Measurements from ENCODE around the gene GNAZ.
A peak's percentile ranks its signal among the peaks of the same experiment; 100 is the strongest.

The GNAZ gene

GRCh38 chr22:23071230-23072076, 1.1 kb downstream of the GNAZ start:
- DNase-seq (ENCODE audit: low read depth, low spot score) = no peak
- Histone ChIP-seq H3K36me3 (ENCODE audit: insufficient read depth, low read length) (no peaks in the 10 kb centered on the region), H3K27ac (no peak overlapping the region), H3K9ac (ENCODE audit: insufficient read length) (peak overlapping the region; percentile 68), H3K9me3 (ENCODE audit: low read depth, low read length) (no peaks in the 10 kb centered on the region), H3K4me3 (peak overlapping the region; percentile 86)
- no peak for TF ChIP-seq EZH2 (IDR thresholded peaks at IDR 0.05)
- TF ChIP-seq FOXP2 (optimal IDR thresholded peaks at IDR 0.05; ENCODE audit: control extremely low read depth, extremely low read length, insufficient read depth) = no peak
- no peak for TF ChIP-seq POLR2AphosphoS5 (IDR thresholded peaks at IDR 0.05; ENCODE audit: borderline replicate concordance, low read depth, low read length)

GRCh38 chr22:23072077-23072910, 2.0 kb downstream of the GNAZ start:
- Histone ChIP-seq H3K27ac (no peak overlapping the region), H3K36me3 (ENCODE audit: insufficient read depth, low read length) (no peaks in the 10 kb centered on the region), H3K9ac (ENCODE audit: insufficient read length) (no peak overlapping the region), H3K4me3 (no peak overlapping the region), H3K9me3 (ENCODE audit: low read depth, low read length) (no peaks in the 10 kb centered on the region)
- DNase-seq (ENCODE audit: low read depth, low spot score) = no peak
- TF ChIP-seq POLR2AphosphoS5 (IDR thresholded peaks at IDR 0.05; ENCODE audit: borderline replicate concordance, low read depth, low read length) (no peak), FOXP2 (optimal IDR thresholded peaks at IDR 0.05; ENCODE audit: control extremely low read depth, extremely low read length, insufficient read depth) (no peak), EZH2 (IDR thresholded peaks at IDR 0.05) (no peak)

GRCh38 chr22:23072911-23073491, 2.7 kb downstream of the GNAZ start:
- Histone ChIP-seq H3K4me3 (no peak overlapping the region), H3K9ac (ENCODE audit: insufficient read length) (no peak overlapping the region), H3K9me3 (ENCODE audit: low read depth, low read length) (no peaks in the 10 kb centered on the region), H3K36me3 (ENCODE audit: insufficient read depth, low read length) (no peaks in the 10 kb centered on the region), H3K27ac (no peak overlapping the region)
- TF ChIP-seq FOXP2 (optimal IDR thresholded peaks at IDR 0.05; ENCODE audit: control extremely low read depth, extremely low read length, insufficient read depth) (no peak), POLR2AphosphoS5 (IDR thresholded peaks at IDR 0.05; ENCODE audit: borderline replicate concordance, low read depth, low read length) (no peak), EZH2 (IDR thresholded peaks at IDR 0.05) (no peak)
- no peak for DNase-seq (ENCODE audit: low read depth, low spot score)

- no peak for TF ChIP-seq POLR2AphosphoS5 (IDR thresholded peaks at IDR 0.05; ENCODE audit: borderline replicate concordance, low read depth, low read length)
- no peak for TF ChIP-seq EZH2 (IDR thresholded peaks at IDR 0.05)
- TF ChIP-seq FOXP2 (optimal IDR thresholded peaks at IDR 0.05; ENCODE audit: control extremely low read depth, extremely low read length, insufficient read depth) = no peak
- no peak for DNase-seq (ENCODE audit: low read depth, low spot score)
- Histone ChIP-seq H3K4me3 (no peak overlapping the region), H3K27ac (no peak overlapping the region), H3K9me3 (ENCODE audit: low read depth, low read length) (no peaks in the 10 kb centered on the region), H3K9ac (ENCODE audit: insufficient read length) (no peak overlapping the region), H3K36me3 (ENCODE audit: insufficient read depth, low read length) (no peaks in the 10 kb centered on the region)
Observed at GRCh38 chr22:23073526-23074229, 3.4 kb downstream of the GNAZ start.

GRCh38 chr22:23074451-23074850, 4.1 kb downstream of the GNAZ start:
- Histone ChIP-seq H3K9me3 (ENCODE audit: low read depth, low read length) (no peaks in the 10 kb centered on the region), H3K4me3 (no peak overlapping the region), H3K36me3 (ENCODE audit: insufficient read depth, low read length) (no peaks in the 10 kb centered on the region), H3K9ac (ENCODE audit: insufficient read length) (no peak overlapping the region), H3K27ac (no peak overlapping the region)
- no peak for DNase-seq (ENCODE audit: low read depth, low spot score)
- TF ChIP-seq EZH2 (IDR thresholded peaks at IDR 0.05) (no peak), POLR2AphosphoS5 (IDR thresholded peaks at IDR 0.05; ENCODE audit: borderline replicate concordance, low read depth, low read length) (no peak), FOXP2 (optimal IDR thresholded peaks at IDR 0.05; ENCODE audit: control extremely low read depth, extremely low read length, insufficient read depth) (no peak)

- no peaks in the 10 kb centered on the region for H3K36me3 ChIP-seq (ENCODE audit: insufficient read depth, low read length)
- TF ChIP-seq FOXP2 (optimal IDR thresholded peaks at IDR 0.05; ENCODE audit: control extremely low read depth, extremely low read length, insufficient read depth) = no peak
- no peak for TF ChIP-seq EZH2 (IDR thresholded peaks at IDR 0.05)
- TF ChIP-seq POLR2AphosphoS5 (IDR thresholded peaks at IDR 0.05; ENCODE audit: borderline replicate concordance, low read depth, low read length) = no peak
- no peak overlapping the region for H3K4me3 ChIP-seq
- no peak for DNase-seq (ENCODE audit: low read depth, low spot score)
- no peak overlapping the region for H3K9ac ChIP-seq (ENCODE audit: insufficient read length)
- no peaks in the 10 kb centered on the region for H3K9me3 ChIP-seq (ENCODE audit: low read depth, low read length)
- no peak overlapping the region for H3K27ac ChIP-seq
Observed at GRCh38 chr22:23075050-23075449, 4.7 kb downstream of the GNAZ start.

GRCh38 chr22:23075525-23076216, 5.4 kb downstream of the GNAZ start:
- no peaks in the 10 kb centered on the region for H3K36me3 ChIP-seq (ENCODE audit: insufficient read depth, low read length)
- H3K9ac ChIP-seq (ENCODE audit: insufficient read length) = no peak overlapping the region
- no peaks in the 10 kb centered on the region for H3K9me3 ChIP-seq (ENCODE audit: low read depth, low read length)
- no peak overlapping the region for H3K27ac ChIP-seq
- TF ChIP-seq FOXP2 (optimal IDR thresholded peaks at IDR 0.05; ENCODE audit: control extremely low read depth, extremely low read length, insufficient read depth) (no peak), EZH2 (IDR thresholded peaks at IDR 0.05) (no peak), POLR2AphosphoS5 (IDR thresholded peaks at IDR 0.05; ENCODE audit: borderline replicate concordance, low read depth, low read length) (no peak)
- H3K4me3 ChIP-seq = no peak overlapping the region
- no peak for DNase-seq (ENCODE audit: low read depth, low spot score)
